ENCODE results near the gene TDP1.
A peak's percentile ranks its signal among the peaks of the same experiment; 100 is the strongest.

Gene TDP1

GRCh38 chr14:89955745-89956660 is at the start of gene TDP1:
Gene TDP1, plus strand, starts transcription at chr14:89955927. Its CDS starts 7,188 bp downstream, at chr14:89963115.
- DNase-seq, result peak; percentile 81 to 89

GRCh38 chr14:89906000-89906399 is 49.7 kb upstream of the TDP1 start:
- no peak for DNase-seq

GRCh38 chr14:89907655-89908054 is 48.1 kb upstream of the TDP1 start:
- DNase-seq, result no peak

- no peak for DNase-seq
Observed at GRCh38 chr14:89908712-89909450, 46.8 kb upstream of the TDP1 start.

- DNase-seq, result no peak
Observed at GRCh38 chr14:89909586-89909985, 46.1 kb upstream of the TDP1 start.

GRCh38 chr14:89910691-89911009 is 45.1 kb upstream of the TDP1 start:
- no peak for DNase-seq

GRCh38 chr14:89911010-89911919 is 44.5 kb upstream of the TDP1 start:
- DNase-seq, result no peak

- DNase-seq, result no peak
Observed at GRCh38 chr14:89912221-89912620, 43.5 kb upstream of the TDP1 start.

GRCh38 chr14:89912667-89913211 is 43.0 kb upstream of the TDP1 start:
- peak in 1 of 2 donors; percentile 85 for DNase-seq

GRCh38 chr14:89915114-89915878 is 40.4 kb upstream of the TDP1 start:
- peak in 1 of 2 donors; percentile 54 for DNase-seq

- DNase-seq, result no peak
Observed at GRCh38 chr14:89918721-89919120, 37.0 kb upstream of the TDP1 start.

GRCh38 chr14:89920056-89920455 is 35.7 kb upstream of the TDP1 start:
- no peak for DNase-seq

GRCh38 chr14:89921346-89921745 is 34.4 kb upstream of the TDP1 start:
- no peak for DNase-seq

- DNase-seq, result no peak
Observed at GRCh38 chr14:89922031-89922907, 33.5 kb upstream of the TDP1 start.

- no peak for DNase-seq
Observed at GRCh38 chr14:89924268-89924667, 31.5 kb upstream of the TDP1 start.

- no peak for DNase-seq
Observed at GRCh38 chr14:89926694-89927093, 29.0 kb upstream of the TDP1 start.

- DNase-seq, result no peak
Observed at GRCh38 chr14:89927186-89927865, 28.4 kb upstream of the TDP1 start.

- no peak for DNase-seq
Observed at GRCh38 chr14:89933002-89933401, 22.7 kb upstream of the TDP1 start.

GRCh38 chr14:89936654-89937185 is 19.0 kb upstream of the TDP1 start:
- DNase-seq, result no peak

- DNase-seq, result no peak
Observed at GRCh38 chr14:89941830-89942377, 13.8 kb upstream of the TDP1 start.
